ENCODE data around the gene ATXN1.
A peak's percentile ranks its signal among the peaks of the same experiment; 100 is the strongest.

The ATXN1 gene

GRCh38 chr6:16452348-16452747, 308.9 kb downstream of the ATXN1 start:
- no peak for TF ChIP-seq CTCF (IDR thresholded peaks at IDR 0.05; ENCODE audit: control insufficient read depth, insufficient read depth, low read depth, low read length, missing control alignments)
- H3K4me3 ChIP-seq (ENCODE audit: control insufficient read depth, low read depth, low read length), result no peak overlapping the region

GRCh38 chr6:16450821-16451220, 310.4 kb downstream of the ATXN1 start:
- TF ChIP-seq CTCF (IDR thresholded peaks at IDR 0.05; ENCODE audit: control insufficient read depth, insufficient read depth, low read depth, low read length, missing control alignments), result no peak
- no peak overlapping the region for H3K4me3 ChIP-seq (ENCODE audit: control insufficient read depth, low read depth, low read length)
- no peak for DNase-seq (ENCODE audit: low read depth)

More at GRCh38 chr6:16452348-16452747, 308.9 kb downstream of the ATXN1 start:
- no peak for DNase-seq (ENCODE audit: low read depth)

- no peak for TF ChIP-seq CTCF (IDR thresholded peaks at IDR 0.05; ENCODE audit: control insufficient read depth, insufficient read depth, low read depth, low read length, missing control alignments)
- peak; percentile 89 for DNase-seq (ENCODE audit: low read depth)
- H3K4me3 ChIP-seq (ENCODE audit: control insufficient read depth, low read depth, low read length), result no peak overlapping the region
Measured at GRCh38 chr6:16450285-16450684, 311.0 kb downstream of the ATXN1 start.

GRCh38 chr6:16446273-16446672, 315.0 kb downstream of the ATXN1 start:
- no peak overlapping the region for H3K4me3 ChIP-seq (ENCODE audit: control insufficient read depth, low read depth, low read length)
- peak; percentile 44 for DNase-seq (ENCODE audit: low read depth)
- TF ChIP-seq CTCF (IDR thresholded peaks at IDR 0.05; ENCODE audit: control insufficient read depth, insufficient read depth, low read depth, low read length, missing control alignments), result no peak

- DNase-seq (ENCODE audit: low read depth), result no peak
- no peak overlapping the region for H3K4me3 ChIP-seq (ENCODE audit: control insufficient read depth, low read depth, low read length)
- TF ChIP-seq CTCF (IDR thresholded peaks at IDR 0.05; ENCODE audit: control insufficient read depth, insufficient read depth, low read depth, low read length, missing control alignments), result no peak
Measured at GRCh38 chr6:16442031-16442430, 319.2 kb downstream of the ATXN1 start.

GRCh38 chr6:16441262-16441661, 320.0 kb downstream of the ATXN1 start:
- DNase-seq (ENCODE audit: low read depth), result no peak
- H3K4me3 ChIP-seq (ENCODE audit: control insufficient read depth, low read depth, low read length), result no peak overlapping the region
- no peak for TF ChIP-seq CTCF (IDR thresholded peaks at IDR 0.05; ENCODE audit: control insufficient read depth, insufficient read depth, low read depth, low read length, missing control alignments)

GRCh38 chr6:16440636-16441212, 320.5 kb downstream of the ATXN1 start:
- no peak overlapping the region for H3K4me3 ChIP-seq (ENCODE audit: control insufficient read depth, low read depth, low read length)
- no peak for TF ChIP-seq CTCF (IDR thresholded peaks at IDR 0.05; ENCODE audit: control insufficient read depth, insufficient read depth, low read depth, low read length, missing control alignments)
- DNase-seq (ENCODE audit: low read depth), result no peak

Data from AG09309 (cell line).